HG03442 (cell line): ENCODE measurements around the gene P2RY11.

Source experiments
- ATAC-seq: cut with Tn5 transposase; IDR thresholded peaks from one replicate; pipeline ENCODE4 v1.9.1; 2021; ENCODE audit warnings: mild to moderate bottlenecking, moderate library complexity; ENCODE audit not compliant: unreplicated experiment

Gene P2RY11

GRCh38 chr19:10092648-10093294, 18.7 kb upstream of the P2RY11 start:
- ATAC-seq, result no peak

- ATAC-seq, result no peak
Observed at GRCh38 chr19:10093295-10094186, 18.0 kb upstream of the P2RY11 start.

DNA sequence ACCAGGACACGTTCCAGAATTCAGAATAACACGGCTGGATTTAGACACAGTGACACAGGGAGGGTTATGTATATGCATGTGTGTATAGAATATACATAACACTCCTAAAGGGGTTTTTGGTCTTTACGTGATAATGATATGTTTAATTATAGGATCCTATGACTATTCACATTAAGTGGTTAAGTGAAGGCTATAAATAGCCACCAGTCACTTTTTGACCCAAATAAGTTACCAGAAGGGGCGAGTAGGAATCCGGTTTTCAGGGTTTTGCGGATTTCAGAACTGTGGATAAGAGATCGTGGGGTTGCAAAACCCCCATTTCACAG, 15.9 kb upstream of the P2RY11 start:
- ATAC-seq, result no peak

DNA sequence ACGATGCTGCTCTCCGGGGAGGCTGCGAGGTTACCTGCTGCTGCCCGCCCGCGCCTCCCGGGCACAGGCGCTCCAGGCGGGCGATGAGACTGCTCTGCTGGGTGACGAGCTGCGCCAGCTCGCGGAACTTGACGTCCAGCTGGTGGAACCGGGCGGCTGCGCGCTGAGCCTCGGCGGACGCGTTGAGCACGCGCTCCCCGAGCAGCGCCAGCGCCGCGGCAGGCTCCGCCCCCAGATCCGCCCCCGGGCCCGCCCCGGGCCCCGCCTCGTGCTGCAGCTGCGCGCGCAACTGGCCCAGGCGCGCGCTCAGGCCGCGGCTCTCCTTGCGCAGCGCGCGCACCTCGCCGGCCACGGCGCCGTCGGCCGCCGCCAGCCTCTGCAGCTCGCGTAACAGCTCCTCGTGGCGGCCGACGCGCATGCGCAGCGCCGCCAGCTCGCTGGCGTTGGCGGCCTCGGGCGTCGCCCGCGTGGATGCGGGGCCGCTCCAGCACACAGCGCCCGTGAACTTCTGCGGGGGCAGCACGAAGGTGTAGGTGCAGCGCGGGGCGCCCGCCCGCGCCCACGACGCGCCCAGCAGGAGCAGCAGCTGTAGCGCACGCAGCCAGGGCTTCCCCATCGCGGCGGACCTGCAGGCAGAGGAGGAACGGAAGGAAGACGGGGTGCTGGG, 15.4 kb upstream of the P2RY11 start:
- peak; percentile 73 for ATAC-seq

DNA sequence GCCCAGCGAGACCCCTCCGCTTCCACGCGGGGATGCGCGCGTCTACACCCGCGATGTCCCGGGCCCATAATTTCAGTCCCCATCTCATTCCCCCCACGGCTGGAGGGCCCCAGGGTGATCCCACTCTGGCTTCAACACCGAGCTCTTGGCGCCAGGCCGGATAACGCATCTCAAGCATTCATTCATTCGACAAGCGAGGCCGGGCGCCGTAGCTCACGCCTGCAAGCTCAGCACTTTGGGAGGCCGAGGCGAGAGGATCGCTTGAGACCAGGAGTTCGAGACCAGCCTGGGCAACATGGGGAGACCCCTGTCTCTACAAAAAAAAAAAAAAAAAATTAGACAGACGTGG, 14.9 kb upstream of the P2RY11 start:
- ATAC-seq, result no peak

GRCh38 chr19:10100163-10100785, 11.2 kb upstream of the P2RY11 start:
- no peak for ATAC-seq

DNA sequence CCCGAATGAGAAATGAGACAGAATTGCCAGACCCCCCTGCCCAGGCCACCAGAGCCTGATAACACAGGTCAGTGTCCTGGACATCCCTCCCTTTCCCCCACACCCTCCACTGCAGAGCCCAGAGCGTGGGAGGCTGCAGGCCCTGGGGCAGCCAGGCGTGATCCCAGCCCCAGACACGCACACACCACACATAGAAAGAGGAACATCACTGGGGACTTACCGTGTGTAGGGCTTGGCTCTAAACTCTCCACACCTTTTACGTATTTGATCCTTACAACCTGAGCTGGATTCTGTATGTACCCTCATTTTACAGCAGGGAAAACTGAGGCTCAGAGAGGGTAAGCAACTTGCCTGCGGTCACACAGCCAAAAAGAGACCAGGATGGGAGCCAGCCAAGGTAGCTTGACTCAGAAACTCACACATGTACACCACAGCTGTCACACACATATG, 8.7 kb upstream of the P2RY11 start:
- ATAC-seq, result peak; percentile 31

- no peak for ATAC-seq
Observed at GRCh38 chr19:10104130-10104513, 7.4 kb upstream of the P2RY11 start.

DNA sequence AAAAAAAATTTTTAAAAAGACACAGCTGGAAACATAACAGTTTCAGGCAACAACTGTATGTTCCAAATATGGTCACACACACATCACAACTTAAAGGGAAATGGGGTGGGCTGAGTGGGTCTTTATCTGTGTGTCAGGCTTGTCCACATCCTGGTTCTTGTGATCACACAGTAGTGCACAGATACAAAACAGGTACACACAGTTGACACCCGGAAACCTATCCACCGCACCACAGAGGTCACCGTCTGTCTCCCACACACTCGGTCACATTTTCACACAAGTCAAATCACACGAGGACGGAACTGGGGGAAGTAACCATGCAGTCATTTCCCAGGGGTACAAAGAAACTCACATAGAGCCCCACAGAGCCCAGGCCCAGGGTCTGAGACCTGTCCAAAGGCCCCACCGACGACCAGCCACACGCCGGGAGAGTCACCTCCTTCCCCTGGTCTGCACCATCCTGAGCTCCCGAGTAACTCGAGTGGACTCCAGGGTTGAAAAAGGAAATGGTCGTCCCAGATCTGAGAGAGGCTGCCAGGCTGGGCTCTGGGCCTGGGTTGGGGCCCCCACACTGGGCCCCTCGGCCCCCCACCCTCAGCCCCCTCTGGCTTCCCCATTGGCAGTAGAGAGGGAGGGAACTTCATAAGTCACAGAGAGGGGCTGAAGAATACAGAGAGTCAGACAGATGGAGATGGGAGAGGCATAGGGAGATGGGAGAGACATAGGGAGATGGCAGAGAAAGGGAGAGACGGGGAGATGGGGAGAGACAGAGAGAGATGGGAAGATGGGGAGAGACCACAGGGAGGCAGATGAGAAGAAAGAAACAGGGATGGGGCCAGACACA, 6.6 kb upstream of the P2RY11 start:
- peak; percentile 34 for ATAC-seq

GRCh38 chr19:10105509-10106099, 5.9 kb upstream of the P2RY11 start:
- no peak for ATAC-seq

- peak; percentile 45 for ATAC-seq
Observed at GRCh38 chr19:10106100-10106936, 5.2 kb upstream of the P2RY11 start, which contains the start of gene PPAN. TSS of gene PPAN (plus strand) at chr19:10106362. CDS start at chr19:10106395, 33 bp downstream.

GRCh38 chr19:10107254-10107653, 4.2 kb upstream of the P2RY11 start:
- ATAC-seq, result no peak

GRCh38 chr19:10107817-10108367, 3.6 kb upstream of the P2RY11 start:
- no peak for ATAC-seq

DNA sequence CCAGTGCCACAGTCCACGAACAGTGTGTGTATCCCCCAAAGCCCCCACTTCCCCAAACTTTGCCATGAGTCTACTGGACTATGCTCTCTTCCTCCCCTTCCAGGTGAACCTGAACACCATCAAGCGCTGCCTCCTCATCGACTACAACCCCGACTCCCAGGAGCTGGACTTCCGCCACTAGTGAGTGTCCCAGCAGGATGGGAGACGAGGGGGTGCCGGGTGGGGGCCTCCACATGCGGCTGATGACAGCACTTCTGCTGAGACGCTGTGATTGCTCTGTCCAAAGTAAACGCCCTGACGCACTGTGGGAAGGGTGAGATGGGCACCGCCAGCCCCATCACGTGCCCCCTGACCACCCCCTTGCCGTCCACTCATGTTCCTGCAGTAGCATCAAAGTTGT, 2.0 kb upstream of the P2RY11 start:
- ATAC-seq, result no peak

- ATAC-seq, result no peak
Observed at GRCh38 chr19:10110076-10110971, 1.2 kb upstream of the P2RY11 start.

DNA sequence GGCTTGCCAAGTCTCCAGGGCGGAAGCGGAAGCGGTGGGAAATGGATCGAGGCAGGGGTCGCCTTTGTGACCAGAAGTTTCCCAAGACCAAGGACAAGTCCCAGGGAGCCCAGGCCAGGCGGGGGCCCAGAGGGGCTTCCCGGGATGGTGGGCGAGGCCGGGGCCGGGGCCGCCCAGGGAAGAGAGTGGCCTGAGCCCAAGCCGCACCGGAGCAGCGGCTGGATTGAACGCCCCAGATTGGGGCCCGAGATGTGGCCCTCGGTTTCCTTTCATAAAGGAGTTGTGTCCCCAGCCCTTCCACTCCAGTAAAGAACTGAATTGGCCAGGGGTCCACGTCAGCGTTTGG, 548 bp upstream of the P2RY11 start:
- no peak for ATAC-seq

DNA sequence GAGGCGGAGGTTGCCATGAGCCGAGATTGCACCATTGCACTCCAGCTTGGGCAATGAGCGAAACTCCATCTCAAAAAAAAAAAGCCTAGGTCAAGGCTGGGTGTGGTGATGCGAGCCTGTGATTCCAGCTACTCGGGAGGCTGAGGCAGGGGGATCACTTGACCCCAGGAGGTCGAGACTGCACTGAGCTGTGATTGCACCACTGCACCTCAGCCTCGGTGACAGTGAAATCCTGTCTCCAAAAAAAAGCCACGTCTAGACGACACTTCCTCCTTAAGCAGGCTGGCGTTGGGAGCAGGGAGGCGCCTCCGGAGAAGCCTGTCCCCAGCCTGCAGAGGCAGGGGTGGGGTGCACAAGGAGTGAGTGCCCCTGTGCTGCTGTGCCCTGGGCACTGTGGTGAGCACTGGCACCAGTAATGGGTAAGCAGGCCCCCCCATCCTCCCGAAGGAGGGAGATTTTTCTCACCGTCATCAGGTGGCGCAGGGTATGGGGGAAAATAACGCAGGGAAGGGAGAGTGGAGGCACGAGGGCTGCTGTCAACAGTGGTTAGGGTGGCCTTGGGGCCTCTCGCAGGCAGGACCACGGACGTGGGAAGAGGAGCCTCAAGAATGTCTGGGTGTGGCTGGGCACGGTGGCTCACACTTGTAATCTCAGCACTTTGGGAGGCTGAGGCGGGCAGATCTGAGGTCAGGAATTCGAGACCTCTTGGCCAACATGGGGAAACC, 706 bp downstream of the P2RY11 start:
- ATAC-seq, result no peak
